ENCODE results near the gene FTO. TPM values are rescaled to one million over a fixed set of nuclear protein-coding genes. Genes with fewer than 3 reads are reported as not detected.

FTO gene
- total RNA-seq, 4 donors from 2014 or later = 21.3 to 50.5 (median 40.8) TPM

GRCh38 chr16:54171626-54172537 lies 467.9 kb downstream of the FTO start:
- Histone ChIP-seq H3K4me3 (no peak overlapping the region), H3K27ac (no peak overlapping the region), H3K4me1 (peaks cover 0 to 12% (median 0%) of the 10 kb centered on the region in 4 donors), H3K36me3 (no peaks in the 10 kb centered on the region), H3K27me3 (peaks cover 62% of the 10 kb centered on the region), H3K9me3 (no peaks in the 10 kb centered on the region)
- DNase-seq = no peak
- TF ChIP-seq CTCF (IDR thresholded peaks at IDR 0.05) = no peak
- no peak for TF ChIP-seq POLR2AphosphoS5 (IDR thresholded peaks at IDR 0.05)
- no peak for TF ChIP-seq POLR2A (IDR thresholded peaks at IDR 0.05)
- TF ChIP-seq EP300 (IDR thresholded peaks at IDR 0.05; ENCODE audit: low read depth) = no peak
- intact Hi-C loops (cut with DNase I; ENCODE audit: low total_unique reads) = no loop called here
- 19 to 35% methylated on average over 18 to 22 of the region's 22 CpGs for WGBS, 2 donors (ENCODE audit: low coverage in 1 of 2)
- in situ Hi-C loops (cut with MboI; ENCODE audit: low pct_ligation_motif_present in 1 of 4, low pct_unique_long_range_greater_than_20kb in 1 of 4, low sequenced_read_pairs in 3 of 4) = no loop called here

- TF ChIP-seq POLR2AphosphoS5 (IDR thresholded peaks at IDR 0.05) (no peak), POLR2A (IDR thresholded peaks at IDR 0.05) (no peak), CTCF (IDR thresholded peaks at IDR 0.05) (no peak), EP300 (IDR thresholded peaks at IDR 0.05; ENCODE audit: low read depth) (no peak)
- no peak overlapping the region for H3K4me3 ChIP-seq
- no peak overlapping the region for H3K27ac ChIP-seq
- no peaks in the 10 kb centered on the region for H3K9me3 ChIP-seq
- H3K36me3 ChIP-seq = no peaks in the 10 kb centered on the region
- DNase-seq = no peak
- H3K27me3 ChIP-seq = peaks cover 64% of the 10 kb centered on the region
- H3K4me1 ChIP-seq = peaks cover 0 to 12% (median 0%) of the 10 kb centered on the region in 4 donors
- intact Hi-C loops (cut with DNase I; ENCODE audit: low total_unique reads) = no loop called here
- in situ Hi-C loops (cut with MboI; ENCODE audit: low pct_ligation_motif_present in 1 of 4, low pct_unique_long_range_greater_than_20kb in 1 of 4, low sequenced_read_pairs in 3 of 4) = no loop called here
- WGBS, 2 donors (ENCODE audit: low coverage in 1 of 2) = 77% methylated on average over 8 of the region's 8 CpGs; no CpG with 5 or more reads in 1 of the 2 donors
These were observed 469.5 kb downstream of the FTO start for GRCh38 chr16:54173490-54173889.

- in situ Hi-C loops (cut with MboI; ENCODE audit: low pct_ligation_motif_present in 1 of 4, low pct_unique_long_range_greater_than_20kb in 1 of 4, low sequenced_read_pairs in 3 of 4) = no loop called here
- no peak for DNase-seq
- TF ChIP-seq POLR2A (IDR thresholded peaks at IDR 0.05) (no peak), CTCF (IDR thresholded peaks at IDR 0.05) (no peak), POLR2AphosphoS5 (IDR thresholded peaks at IDR 0.05) (no peak), EP300 (IDR thresholded peaks at IDR 0.05; ENCODE audit: low read depth) (no peak)
- H3K4me1 ChIP-seq = peaks cover 0 to 12% (median 0%) of the 10 kb centered on the region in 4 donors
- no peaks in the 10 kb centered on the region for H3K36me3 ChIP-seq
- no peaks in the 10 kb centered on the region for H3K9me3 ChIP-seq
- H3K27me3 ChIP-seq = peaks cover 64% of the 10 kb centered on the region
- H3K4me3 ChIP-seq = no peak overlapping the region
- no peak overlapping the region for H3K27ac ChIP-seq
- WGBS, 2 donors (ENCODE audit: low coverage in 1 of 2) = 51 to 94% methylated on average over 2 to 5 of the region's 5 CpGs
- intact Hi-C loops (cut with DNase I; ENCODE audit: low total_unique reads) = no loop called here
These were observed 470.2 kb downstream of the FTO start for GRCh38 chr16:54174201-54174600.

- no peak overlapping the region for H3K27ac ChIP-seq
These were observed 470.8 kb downstream of the FTO start for GRCh38 chr16:54174750-54175149.

More at GRCh38 chr16:54174750-54175149, 470.8 kb downstream of the FTO start:
- no peak for TF ChIP-seq POLR2A (IDR thresholded peaks at IDR 0.05)
- no peak for TF ChIP-seq CTCF (IDR thresholded peaks at IDR 0.05)
- TF ChIP-seq EP300 (IDR thresholded peaks at IDR 0.05; ENCODE audit: low read depth) = no peak
- no peak for TF ChIP-seq POLR2AphosphoS5 (IDR thresholded peaks at IDR 0.05)
- intact Hi-C loops (cut with DNase I; ENCODE audit: low total_unique reads) = no loop called here
- H3K4me1 ChIP-seq = peaks cover 0 to 12% (median 0%) of the 10 kb centered on the region in 4 donors
- peaks cover 64% of the 10 kb centered on the region for H3K27me3 ChIP-seq
- no peaks in the 10 kb centered on the region for H3K9me3 ChIP-seq
- DNase-seq = no peak
- H3K36me3 ChIP-seq = no peaks in the 10 kb centered on the region
- H3K4me3 ChIP-seq = no peak overlapping the region
- in situ Hi-C loops (cut with MboI; ENCODE audit: low pct_ligation_motif_present in 1 of 4, low pct_unique_long_range_greater_than_20kb in 1 of 4, low sequenced_read_pairs in 3 of 4) = no loop called here
